NCI-H1436 treated with DMSO at 0.1 percent for 48 hours (cell line): ENCODE measurements around the gene G6PC3.
"Not testable (repeated sequence)": the region's sequence is repeated elsewhere in the genome, so short reads cannot be mapped to it uniquely, and the experiment has no call there.

Experiments used
- DNase-seq: peaks from one replicate; lab custom pipeline; 2025; lab: John Stamatoyannopoulos, UW

G6PC3 gene

GRCh38 chr17:44108440-44109311, 38.1 kb downstream of the G6PC3 start:
- DNase-seq, result no peak

GRCh38 chr17:44109312-44109630, 38.7 kb downstream of the G6PC3 start:
- no peak for DNase-seq

GRCh38 chr17:44110011-44110686, 39.6 kb downstream of the G6PC3 start:
- DNase-seq, result no peak

GRCh38 chr17:44110823-44111633, 40.5 kb downstream of the G6PC3 start:
- peak; percentile 81 for DNase-seq

- DNase-seq, result no peak
Observed at GRCh38 chr17:44111777-44112176, 41.2 kb downstream of the G6PC3 start.

- DNase-seq, result no peak
Observed at GRCh38 chr17:44112284-44113280, 42.0 kb downstream of the G6PC3 start.

- no peak for DNase-seq
Observed at GRCh38 chr17:44113382-44113781, 42.8 kb downstream of the G6PC3 start.

GRCh38 chr17:44113868-44114840, 43.6 kb downstream of the G6PC3 start:
- no peak for DNase-seq

- DNase-seq, result no peak
Observed at GRCh38 chr17:44115585-44116415, 45.3 kb downstream of the G6PC3 start.

- no peak for DNase-seq
Observed at GRCh38 chr17:44117351-44117750, 46.8 kb downstream of the G6PC3 start.

GRCh38 chr17:44118427-44119050, 48.0 kb downstream of the G6PC3 start:
- no peak for DNase-seq

- no peak for DNase-seq
Observed at GRCh38 chr17:44119062-44119461, 48.5 kb downstream of the G6PC3 start.

GRCh38 chr17:44119798-44120197, 49.3 kb downstream of the G6PC3 start:
- DNase-seq, result no peak

- not testable (repeated sequence) for DNase-seq
Observed at GRCh38 chr17:44120281-44120680, 49.7 kb downstream of the G6PC3 start.

- no peak for DNase-seq
Observed at GRCh38 chr17:44120851-44121605, 50.5 kb downstream of the G6PC3 start.

- no peak for DNase-seq
Observed at GRCh38 chr17:44121997-44122815, 51.7 kb downstream of the G6PC3 start.

GRCh38 chr17:44122816-44123355, 52.4 kb downstream of the G6PC3 start:
- DNase-seq, result no peak
